ENCODE data around the gene PCED1B. TPM values are rescaled to one million over a fixed set of nuclear protein-coding genes. Genes with fewer than 3 reads are reported as not detected.
A peak's percentile ranks its signal among the peaks of the same experiment; 100 is the strongest.

The PCED1B gene
- total and polyA plus RNA-seq, 2 experiments from 2014 or later, result 3.6 to 6.6 TPM

DNA sequence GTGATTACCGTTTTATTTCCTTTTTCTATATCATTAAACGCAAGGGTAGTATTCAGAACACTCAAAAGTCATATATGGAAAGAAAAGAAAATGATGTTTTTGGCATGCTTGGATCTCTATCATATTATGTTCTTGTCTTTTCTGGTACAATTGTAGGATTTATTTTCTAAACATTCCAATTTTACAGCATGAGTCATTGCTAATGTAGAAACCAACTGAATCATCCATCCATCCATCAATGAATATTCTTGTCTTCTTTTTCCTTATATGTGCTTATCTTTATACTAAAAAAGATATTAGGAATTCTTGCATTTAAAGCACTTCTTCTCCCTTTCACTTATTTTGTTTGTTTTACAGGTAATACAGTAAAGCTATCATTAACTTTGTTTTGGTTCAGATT, 20.7 kb downstream of the PCED1B start:
- Histone ChIP-seq H2AFZ (no peak overlapping the region), H3K36me3 (replicated peaks; ENCODE audit: insufficient read depth, low read depth) (no peaks in the 10 kb centered on the region), H3K4me1 (ENCODE audit: insufficient read depth) (peaks cover 12% of the 10 kb centered on the region), H3K4me2 (no peak overlapping the region), H3K27me3 (no peaks in the 10 kb centered on the region), H3K79me2 (no peaks in the 10 kb centered on the region), H3K9me2 (replicated peaks; ENCODE audit: insufficient read depth) (no peaks in the 10 kb centered on the region), H3K4me3 (no peak overlapping the region), H3K27ac (no peak overlapping the region), H3K9me3 (ENCODE audit: low read depth) (no peaks in the 10 kb centered on the region), H4K20me1 (ENCODE audit: insufficient read depth, poor library complexity, severe bottlenecking) (no peaks in the 10 kb centered on the region)
- TF ChIP-seq, protein P1, sequence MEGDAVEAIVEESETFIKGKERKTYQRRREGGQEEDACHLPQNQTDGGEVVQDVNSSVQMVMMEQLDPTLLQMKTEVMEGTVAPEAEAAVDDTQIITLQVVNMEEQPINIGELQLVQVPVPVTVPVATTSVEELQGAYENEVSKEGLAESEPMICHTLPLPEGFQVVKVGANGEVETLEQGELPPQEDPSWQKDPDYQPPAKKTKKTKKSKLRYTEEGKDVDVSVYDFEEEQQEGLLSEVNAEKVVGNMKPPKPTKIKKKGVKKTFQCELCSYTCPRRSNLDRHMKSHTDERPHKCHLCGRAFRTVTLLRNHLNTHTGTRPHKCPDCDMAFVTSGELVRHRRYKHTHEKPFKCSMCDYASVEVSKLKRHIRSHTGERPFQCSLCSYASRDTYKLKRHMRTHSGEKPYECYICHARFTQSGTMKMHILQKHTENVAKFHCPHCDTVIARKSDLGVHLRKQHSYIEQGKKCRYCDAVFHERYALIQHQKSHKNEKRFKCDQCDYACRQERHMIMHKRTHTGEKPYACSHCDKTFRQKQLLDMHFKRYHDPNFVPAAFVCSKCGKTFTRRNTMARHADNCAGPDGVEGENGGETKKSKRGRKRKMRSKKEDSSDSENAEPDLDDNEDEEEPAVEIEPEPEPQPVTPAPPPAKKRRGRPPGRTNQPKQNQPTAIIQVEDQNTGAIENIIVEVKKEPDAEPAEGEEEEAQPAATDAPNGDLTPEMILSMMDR (IDR thresholded peaks at IDR 0.05; ENCODE audit: poor library complexity), result no peak
- TF ChIP-seq EZH2phosphoT487 (IDR thresholded peaks at IDR 0.05; ENCODE audit: low read depth, severe bottlenecking, unreplicated experiment) (no peak), EZH2 (IDR thresholded peaks at IDR 0.05; ENCODE audit: borderline replicate concordance) (no peak)
- no peak for DNase-seq (ENCODE audit: low spot score)
- WGBS (ENCODE audit: low lambda C conversion rate, missing lambda C conversion rate), result 91% methylated on average over 2 of the region's 2 CpGs

DNA sequence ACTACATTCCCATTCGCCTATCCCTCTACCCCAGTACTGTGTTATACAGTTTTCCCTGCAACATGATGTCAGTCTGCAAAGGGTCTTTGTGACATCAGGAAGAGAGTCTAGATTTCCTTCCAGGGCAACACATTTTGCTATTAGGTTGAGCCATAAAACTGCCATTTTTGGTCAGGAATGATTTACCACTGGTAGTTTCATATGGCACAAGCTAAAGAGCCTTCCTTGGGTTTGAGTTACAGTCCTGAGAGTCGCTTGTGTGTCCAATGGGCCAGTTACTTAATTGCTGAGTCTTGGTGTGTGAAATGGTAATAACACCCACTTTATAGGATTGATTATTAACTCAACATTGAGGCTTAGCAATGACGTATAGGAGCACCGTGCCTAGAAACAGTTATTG, 23.0 kb downstream of the PCED1B start:
- Histone ChIP-seq H2AFZ (no peak overlapping the region), H3K27me3 (no peaks in the 10 kb centered on the region), H3K4me3 (no peak overlapping the region), H3K4me2 (no peak overlapping the region), H4K20me1 (ENCODE audit: insufficient read depth, poor library complexity, severe bottlenecking) (no peaks in the 10 kb centered on the region), H3K9me3 (ENCODE audit: low read depth) (no peaks in the 10 kb centered on the region), H3K36me3 (replicated peaks; ENCODE audit: insufficient read depth, low read depth) (no peaks in the 10 kb centered on the region), H3K79me2 (no peaks in the 10 kb centered on the region), H3K27ac (peak overlapping the region; percentile 72), H3K9me2 (replicated peaks; ENCODE audit: insufficient read depth) (no peaks in the 10 kb centered on the region), H3K4me1 (ENCODE audit: insufficient read depth) (peaks cover 8% of the 10 kb centered on the region)
- DNase-seq (ENCODE audit: low spot score), result no peak
- TF ChIP-seq EZH2phosphoT487 (IDR thresholded peaks at IDR 0.05; ENCODE audit: low read depth, severe bottlenecking, unreplicated experiment) (no peak), EZH2 (IDR thresholded peaks at IDR 0.05; ENCODE audit: borderline replicate concordance) (no peak)
- TF ChIP-seq, protein P1 (IDR thresholded peaks at IDR 0.05; ENCODE audit: poor library complexity), result no peak
- 91% methylated on average over 4 of the region's 4 CpGs for WGBS (ENCODE audit: low lambda C conversion rate, missing lambda C conversion rate)

DNA sequence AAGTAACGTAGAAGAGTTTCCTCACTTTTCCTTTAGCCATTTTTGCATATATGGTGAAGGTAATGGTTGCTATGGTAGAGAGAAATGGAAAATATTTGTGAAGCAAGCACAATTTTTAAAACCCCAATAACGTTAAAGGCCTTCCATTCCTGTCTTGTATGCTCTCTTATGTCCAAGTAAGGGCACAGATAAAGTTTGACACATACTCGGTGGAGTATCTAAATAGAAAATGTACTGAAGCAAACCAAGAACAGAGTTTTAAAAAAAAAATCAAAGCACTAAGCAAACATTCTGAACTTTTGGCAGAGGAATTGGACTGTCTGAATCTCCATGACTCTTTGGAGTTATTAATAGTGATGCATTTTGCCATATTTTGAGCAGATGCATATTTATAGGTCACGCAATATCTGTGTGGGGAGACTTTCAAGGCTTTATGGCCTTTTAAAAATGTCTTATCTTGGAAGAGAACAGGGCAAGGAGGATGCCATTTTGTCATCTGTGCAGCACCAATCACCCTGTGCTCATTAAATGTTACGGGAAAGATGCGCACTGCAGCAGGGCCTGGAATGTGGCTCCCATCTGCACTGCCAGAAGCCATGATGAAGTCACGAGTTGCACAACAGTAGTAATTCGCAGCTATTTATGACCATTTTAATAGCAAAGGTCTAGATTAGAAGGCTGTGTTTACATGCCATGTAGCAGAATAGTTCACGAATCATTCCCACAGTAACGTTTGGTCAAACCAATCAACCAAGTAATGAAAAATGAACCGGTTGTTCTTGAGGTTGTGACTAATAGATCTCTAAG, 23.6 kb downstream of the PCED1B start:
- Histone ChIP-seq H4K20me1 (ENCODE audit: insufficient read depth, poor library complexity, severe bottlenecking) (no peaks in the 10 kb centered on the region), H3K4me3 (no peak overlapping the region), H3K4me1 (ENCODE audit: insufficient read depth) (peaks cover 8% of the 10 kb centered on the region), H3K36me3 (replicated peaks; ENCODE audit: insufficient read depth, low read depth) (no peaks in the 10 kb centered on the region), H3K9me3 (ENCODE audit: low read depth) (no peaks in the 10 kb centered on the region), H3K27me3 (no peaks in the 10 kb centered on the region), H3K4me2 (no peak overlapping the region), H2AFZ (no peak overlapping the region), H3K9me2 (replicated peaks; ENCODE audit: insufficient read depth) (no peaks in the 10 kb centered on the region), H3K79me2 (no peaks in the 10 kb centered on the region), H3K27ac (peak overlapping the region; percentile 72)
- no peak for TF ChIP-seq EZH2 (IDR thresholded peaks at IDR 0.05; ENCODE audit: borderline replicate concordance)
- no peak for TF ChIP-seq EZH2phosphoT487 (IDR thresholded peaks at IDR 0.05; ENCODE audit: low read depth, severe bottlenecking, unreplicated experiment)
- TF ChIP-seq, protein P1 (IDR thresholded peaks at IDR 0.05; ENCODE audit: poor library complexity), result no peak
- 65% methylated on average over 11 of the region's 11 CpGs for WGBS (ENCODE audit: low lambda C conversion rate, missing lambda C conversion rate)
- peak; percentile 32 for DNase-seq (ENCODE audit: low spot score)
